GM19099 (cell line): ENCODE results near the gene PDZD4.

Experiments
- POLR2A ChIP-seq: IDR thresholded peaks from 3 replicates; pipeline ENCODE4 v1.6.1; 2011; ENCODE audit warnings: low read depth; ENCODE audit not compliant: insufficient read length; ENCODE audit errors: extremely low read depth

PDZD4 gene

GRCh38 chrX:153863251-153863991, 33.1 kb upstream of the PDZD4 start:
- no peak for TF ChIP-seq POLR2A

GRCh38 chrX:153862369-153863250, 32.3 kb upstream of the PDZD4 start:
- no peak for TF ChIP-seq POLR2A

- no peak for TF ChIP-seq POLR2A
Observed at GRCh38 chrX:153861733-153862310, 31.5 kb upstream of the PDZD4 start.

- no peak for TF ChIP-seq POLR2A
Observed at GRCh38 chrX:153861151-153861550, 30.8 kb upstream of the PDZD4 start.

GRCh38 chrX:153857348-153857903, 27.1 kb upstream of the PDZD4 start:
- TF ChIP-seq POLR2A, result no peak

- TF ChIP-seq POLR2A, result no peak
Observed at GRCh38 chrX:153854702-153855101, 24.4 kb upstream of the PDZD4 start.

- no peak for TF ChIP-seq POLR2A
Observed at GRCh38 chrX:153853902-153854267, 23.5 kb upstream of the PDZD4 start.

- TF ChIP-seq POLR2A, result no peak
Observed at GRCh38 chrX:153853180-153853901, 23.0 kb upstream of the PDZD4 start.

- no peak for TF ChIP-seq POLR2A
Observed at GRCh38 chrX:153851981-153852380, 21.6 kb upstream of the PDZD4 start.

- TF ChIP-seq POLR2A, result no peak
Observed at GRCh38 chrX:153848325-153848724, 18.0 kb upstream of the PDZD4 start.

GRCh38 chrX:153845842-153846241, 15.5 kb upstream of the PDZD4 start:
- no peak for TF ChIP-seq POLR2A

- TF ChIP-seq POLR2A, result no peak
Observed at GRCh38 chrX:153845195-153845594, 14.9 kb upstream of the PDZD4 start.

- TF ChIP-seq POLR2A, result no peak
Observed at GRCh38 chrX:153844509-153845082, 14.3 kb upstream of the PDZD4 start.

GRCh38 chrX:153836921-153837320, 6.6 kb upstream of the PDZD4 start:
- TF ChIP-seq POLR2A, result no peak
